HG03039 (cell line): ENCODE results near the gene CLDN19.

ENCODE experiments used
- ATAC-seq: cut with Tn5 transposase; IDR thresholded peaks from one replicate; pipeline ENCODE4 v1.9.1; 2021; ENCODE audit warnings: mild to moderate bottlenecking, moderate library complexity; ENCODE audit not compliant: unreplicated experiment

CLDN19 gene, protein sequence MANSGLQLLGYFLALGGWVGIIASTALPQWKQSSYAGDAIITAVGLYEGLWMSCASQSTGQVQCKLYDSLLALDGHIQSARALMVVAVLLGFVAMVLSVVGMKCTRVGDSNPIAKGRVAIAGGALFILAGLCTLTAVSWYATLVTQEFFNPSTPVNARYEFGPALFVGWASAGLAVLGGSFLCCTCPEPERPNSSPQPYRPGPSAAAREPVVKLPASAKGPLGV

DNA sequence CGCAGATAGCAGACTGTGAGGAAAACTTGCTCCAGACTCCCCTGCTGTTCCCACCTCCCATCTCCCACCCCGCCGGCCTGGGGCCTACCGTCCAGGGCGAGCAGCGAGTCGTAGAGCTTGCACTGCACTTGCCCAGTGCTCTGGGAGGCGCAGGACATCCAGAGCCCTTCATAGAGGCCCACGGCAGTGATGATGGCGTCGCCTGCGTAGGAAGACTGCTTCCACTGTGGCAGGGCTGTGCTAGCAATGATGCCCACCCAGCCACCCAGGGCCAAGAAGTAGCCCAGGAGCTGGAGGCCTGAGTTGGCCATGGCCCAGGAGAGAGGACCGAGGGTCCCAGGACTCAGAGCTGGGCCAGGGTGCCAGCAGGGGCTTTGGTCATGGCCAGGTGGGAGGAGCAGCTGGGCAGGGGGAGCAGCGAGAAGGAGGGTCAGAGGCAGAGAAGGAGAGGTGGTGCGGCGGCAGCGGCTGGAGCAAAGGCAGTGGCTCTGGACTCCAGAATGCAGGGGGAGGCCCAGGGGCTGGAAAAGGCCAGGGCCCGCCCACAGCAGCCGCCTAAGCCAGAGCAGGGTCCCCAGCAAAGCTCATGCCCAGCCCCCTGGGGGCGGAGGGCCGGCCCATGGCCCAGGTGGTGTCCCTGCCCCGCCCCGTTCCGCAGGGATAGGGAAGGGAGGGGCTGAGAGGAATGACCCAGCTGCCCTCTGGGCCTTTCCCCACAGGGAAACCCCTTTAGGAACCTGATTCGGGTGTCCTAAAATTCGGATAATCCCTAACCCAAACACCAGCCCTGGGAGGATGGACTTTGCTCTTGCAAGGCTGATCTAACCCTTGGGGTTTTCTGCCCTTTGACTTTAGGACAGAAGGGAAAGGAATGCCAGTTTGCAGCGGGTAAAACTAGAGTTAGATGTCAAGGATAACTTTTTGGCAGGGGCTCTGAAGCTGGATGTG lies at the start of gene CLDN19:
Gene CLDN19 (minus strand): TSS at position 484 of the 948 bp plus-strand sequence. CDS start 173 bp downstream, at position 311.
- no peak for ATAC-seq

- ATAC-seq, result no peak
Measured at GRCh38 chr1:42788021-42788420, 48.0 kb upstream of the CLDN19 start.

DNA sequence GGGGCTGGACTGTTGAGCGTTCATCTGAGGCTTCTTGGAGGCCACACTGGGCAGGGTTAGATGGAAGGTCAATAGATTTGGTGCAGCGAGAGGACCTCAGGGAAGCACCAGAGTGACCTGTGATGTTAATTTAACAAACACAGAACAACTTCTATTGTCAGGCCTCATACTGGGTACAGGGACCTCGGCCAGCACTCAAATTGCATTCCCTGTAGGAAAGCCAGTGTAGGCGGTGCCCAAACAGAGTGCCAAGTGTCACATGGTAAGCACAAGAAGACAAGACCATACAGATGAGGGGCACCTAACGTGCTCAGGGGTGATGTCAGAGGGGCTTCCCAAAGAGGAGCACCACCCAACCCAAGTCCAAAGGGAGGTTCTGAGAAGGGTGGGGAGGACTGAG lies 46.1 kb upstream of the CLDN19 start:
- no peak for ATAC-seq

GRCh38 chr1:42784946-42785693 lies 45.1 kb upstream of the CLDN19 start, which contains the start of gene TMEM269:
TMEM269 (plus strand) TSS chr1:42784991; CDS start chr1:42789894, 4,903 bp downstream.
- ATAC-seq, result no peak

GRCh38 chr1:42784547-42784945 lies 44.5 kb upstream of the CLDN19 start:
- no peak for ATAC-seq

DNA sequence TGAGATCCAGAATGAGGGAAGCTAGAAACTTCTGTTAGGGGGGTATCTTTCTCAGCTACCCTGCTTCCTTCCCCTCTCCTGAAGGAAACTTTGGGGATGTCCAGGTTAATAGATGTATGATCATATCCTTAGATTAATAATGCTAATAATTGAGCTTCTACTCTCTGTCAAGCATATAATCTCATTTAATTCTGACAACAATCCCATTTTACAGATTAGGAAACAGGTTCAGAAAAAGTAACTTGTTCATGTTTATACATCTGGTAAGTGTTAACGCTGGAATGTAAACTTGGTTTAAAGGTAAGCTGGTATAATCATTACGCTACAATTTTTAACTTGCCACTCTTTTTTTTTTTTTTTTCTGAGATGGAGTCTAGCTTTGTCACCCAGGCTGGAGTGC lies 43.1 kb upstream of the CLDN19 start:
- no peak for ATAC-seq

DNA sequence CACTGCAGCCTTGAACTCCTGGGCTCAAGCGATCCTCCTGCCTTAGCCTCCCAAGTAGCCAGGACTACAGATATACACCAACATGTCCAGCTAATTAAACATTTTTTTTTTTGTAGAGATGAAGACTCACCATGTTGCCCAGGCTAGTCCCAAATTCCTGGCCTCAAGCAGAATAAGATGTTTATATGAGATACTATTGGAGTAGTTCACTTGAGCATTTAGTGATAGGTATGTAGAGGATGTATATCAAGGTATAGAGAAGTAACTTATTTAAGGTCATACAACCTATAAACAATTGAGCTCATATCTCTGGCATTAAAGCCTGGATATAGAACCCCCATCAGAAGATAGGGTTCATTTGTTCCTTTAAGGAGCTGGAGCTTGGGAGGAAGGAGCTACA lies 40.1 kb upstream of the CLDN19 start:
- ATAC-seq, result no peak

DNA sequence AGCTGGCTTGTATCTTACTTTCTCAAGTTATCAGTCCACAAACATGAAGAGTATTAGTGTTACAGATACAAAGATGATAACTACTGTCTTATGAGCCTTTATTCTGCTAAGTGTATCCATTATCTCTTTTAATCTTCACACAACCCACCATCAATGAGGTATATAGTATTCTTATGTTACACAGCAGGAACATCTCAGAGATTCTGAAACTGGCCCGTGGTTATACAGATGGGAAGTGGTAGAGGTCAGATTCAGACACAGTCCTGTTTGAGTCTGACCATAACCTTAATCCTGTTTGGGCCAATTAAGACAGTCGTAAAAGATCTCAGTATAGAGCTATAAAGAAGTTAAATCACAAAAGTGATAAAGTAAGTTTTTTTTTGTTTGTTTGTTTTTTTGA lies 39.7 kb upstream of the CLDN19 start:
- no peak for ATAC-seq

DNA sequence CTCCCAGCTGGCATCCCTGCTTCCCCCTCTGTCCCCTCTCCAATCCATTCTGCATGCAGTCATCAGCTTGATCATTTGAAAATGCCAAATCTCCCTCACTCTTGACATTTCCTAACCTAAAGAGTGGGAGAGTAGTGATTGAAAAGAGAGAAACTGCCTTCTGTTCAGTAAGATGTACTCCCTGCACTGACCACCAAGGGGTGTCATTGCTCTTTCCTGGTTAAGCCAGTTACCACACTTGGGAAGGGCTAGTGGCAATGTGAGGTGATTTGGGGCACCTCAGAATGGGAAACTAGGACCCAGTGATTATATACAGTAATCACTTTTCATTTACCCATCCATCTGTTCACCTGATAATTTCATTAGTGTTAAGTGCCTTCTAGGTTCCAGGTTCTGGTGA lies 37.8 kb upstream of the CLDN19 start:
- no peak for ATAC-seq

DNA sequence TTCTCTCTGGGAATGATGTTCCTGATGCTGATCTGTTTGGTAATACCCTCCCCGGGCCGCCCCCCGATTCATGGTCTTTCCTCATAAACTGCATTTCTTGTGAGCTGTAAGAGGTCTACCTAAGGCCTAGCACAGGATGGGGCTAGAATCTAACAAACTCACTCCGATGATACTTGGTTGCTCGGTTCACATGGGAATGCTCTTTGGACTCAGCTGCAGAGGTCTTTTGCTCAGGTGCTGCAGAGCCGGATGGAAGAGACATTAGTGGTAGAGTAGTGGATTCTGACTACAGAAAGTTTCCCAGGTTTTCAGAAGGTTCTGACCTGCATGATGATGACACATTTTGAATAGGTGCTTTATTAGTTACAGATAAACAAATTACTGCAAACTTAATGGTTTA lies 36.5 kb upstream of the CLDN19 start:
- no peak for ATAC-seq

DNA sequence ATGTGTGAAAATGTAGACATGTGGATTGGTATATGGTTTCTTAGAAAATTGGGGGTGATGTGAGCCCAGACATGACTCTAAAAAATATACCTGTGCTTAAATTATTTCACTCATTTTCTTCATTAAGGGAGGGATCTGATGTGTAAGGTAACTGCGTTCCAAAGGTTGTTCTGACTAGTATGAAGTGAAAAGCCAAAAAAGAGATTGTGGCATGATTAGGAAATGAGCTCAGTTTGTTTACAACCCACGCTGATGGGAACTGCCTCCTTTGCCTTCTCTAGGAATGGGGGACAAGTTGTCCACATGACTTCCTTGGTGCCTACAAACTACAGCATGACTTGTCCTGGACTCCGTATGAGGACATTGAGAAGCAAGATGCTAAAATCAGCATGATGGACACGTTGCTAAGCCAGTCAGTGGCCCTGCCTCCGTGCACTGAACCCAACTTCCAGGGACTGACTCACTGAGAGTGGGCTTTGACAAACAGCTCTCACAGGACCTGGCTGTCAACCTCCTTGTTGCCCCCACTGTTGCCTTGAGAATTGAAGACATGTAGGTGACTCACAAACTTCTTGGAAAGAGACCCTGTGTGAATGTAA lies 35.0 kb upstream of the CLDN19 start:
- no peak for ATAC-seq

DNA sequence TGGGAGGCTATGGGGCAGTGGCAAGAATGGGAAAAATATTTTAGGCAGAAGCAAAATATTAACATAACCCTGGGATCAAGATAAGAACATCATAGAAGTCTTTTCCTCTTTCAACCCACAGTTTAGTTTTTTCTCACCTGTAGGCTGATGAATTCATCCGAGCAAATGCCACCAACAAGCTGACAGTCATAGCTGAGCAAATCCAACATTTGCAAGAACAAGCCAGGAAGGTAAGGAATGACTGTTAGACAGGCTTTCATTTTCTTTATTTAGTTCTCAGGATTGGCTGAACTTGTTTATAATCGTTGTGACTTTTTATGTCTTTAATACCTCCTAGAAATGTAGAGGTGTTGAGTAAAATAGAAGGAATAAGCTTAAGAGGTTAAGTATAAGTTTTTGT lies 33.4 kb upstream of the CLDN19 start:
- no peak for ATAC-seq

GRCh38 chr1:42769811-42770210 lies 29.8 kb upstream of the CLDN19 start:
- ATAC-seq, result no peak

DNA sequence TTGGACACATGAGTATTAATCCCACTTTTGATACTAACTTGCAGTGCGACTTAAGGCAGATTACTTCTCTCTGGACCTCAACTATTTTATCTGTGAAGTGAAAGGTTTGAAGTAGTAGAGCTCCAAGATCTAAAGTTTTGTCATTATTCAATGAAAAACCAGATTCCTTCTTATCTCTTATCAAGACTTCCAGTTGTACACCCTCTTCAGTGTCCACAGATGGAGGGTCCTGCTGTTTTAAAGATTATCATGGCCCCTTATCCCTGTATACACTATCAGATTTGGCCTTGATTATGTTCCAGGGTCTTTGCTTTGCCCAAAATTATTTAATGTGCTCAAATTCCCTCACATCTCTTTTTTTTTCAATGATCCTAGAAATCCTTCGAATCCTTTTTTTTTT lies 28.1 kb upstream of the CLDN19 start:
- ATAC-seq, result no peak

DNA sequence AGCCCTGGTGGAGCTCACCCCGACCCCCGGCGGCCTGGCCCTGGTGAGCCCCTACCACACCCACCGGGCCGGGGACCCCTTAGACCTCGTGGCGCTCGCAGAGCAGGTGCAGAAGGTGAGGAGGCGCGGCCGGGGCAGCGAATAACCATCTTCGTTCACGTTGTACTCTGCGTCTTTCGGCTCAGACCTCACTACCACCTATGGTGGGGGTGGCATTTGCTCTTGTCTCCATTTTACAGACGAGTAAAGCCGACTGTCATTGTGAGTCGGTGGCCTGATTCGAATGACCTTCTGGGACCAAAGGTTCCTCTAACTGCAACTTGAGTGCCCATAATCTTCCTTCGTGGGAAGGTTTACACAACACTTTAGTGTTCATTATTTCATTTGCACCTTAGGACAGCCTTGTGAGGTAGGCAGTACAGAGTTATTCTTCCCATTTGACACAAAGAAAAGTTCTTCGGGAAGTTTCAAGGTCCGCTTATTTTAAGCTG lies 27.5 kb upstream of the CLDN19 start:
- ATAC-seq, result no peak

GRCh38 chr1:42766741-42767509 lies 26.9 kb upstream of the CLDN19 start, which contains the start of the genes C1orf50 and P3H1:
C1orf50 (plus strand) TSS chr1:42767249; CDS start chr1:42767312, 63 bp downstream.
P3H1 (minus strand) TSS chr1:42767028; CDS start chr1:42766971, 57 bp downstream.
- peak; percentile 85 for ATAC-seq

- ATAC-seq, result peak; percentile 22
Measured at GRCh38 chr1:42765832-42766740, 26.1 kb upstream of the CLDN19 start.

DNA sequence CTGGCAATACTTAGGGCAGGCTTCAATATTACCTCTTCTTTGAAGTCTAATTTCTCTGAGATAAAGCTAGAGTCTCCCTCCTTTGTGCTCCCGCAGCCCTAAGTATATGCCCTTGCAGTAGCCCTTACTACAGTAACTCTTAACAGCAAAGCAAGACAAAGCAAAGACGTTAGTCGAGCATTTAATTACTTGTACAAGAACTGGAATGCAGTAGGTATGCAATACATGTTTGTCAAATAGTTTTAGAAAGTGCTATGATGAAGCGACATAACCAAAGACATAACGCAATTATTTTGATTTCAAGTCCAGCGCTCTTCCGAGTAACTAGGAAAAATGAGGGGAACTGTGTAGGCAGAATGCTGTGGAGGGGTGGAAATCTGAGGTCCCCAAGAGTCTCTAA lies 25.2 kb upstream of the CLDN19 start:
- ATAC-seq, result no peak

DNA sequence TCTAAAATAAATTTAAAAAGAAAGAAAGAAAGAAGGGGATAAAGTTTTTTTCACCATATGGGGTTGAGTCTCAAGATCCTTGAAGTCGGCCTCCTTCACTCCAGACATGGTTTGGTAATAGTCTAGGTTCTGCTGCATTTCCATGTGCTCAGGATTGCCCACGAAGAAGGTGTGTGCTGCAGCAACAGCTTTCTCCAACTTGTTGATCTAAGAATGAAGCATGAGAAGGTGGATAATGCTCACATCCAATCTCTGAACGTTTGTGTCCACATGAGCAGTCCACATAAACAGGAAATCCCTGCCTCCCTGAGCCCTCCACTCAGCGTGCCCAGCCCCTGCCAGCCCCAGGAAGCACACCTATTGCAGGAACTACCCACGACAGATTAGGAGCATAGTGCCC lies 22.2 kb upstream of the CLDN19 start:
- ATAC-seq, result no peak
